Activated B cell treated with CpG ODN at 0.5 μM for 24 hours (primary cell): Measurements from ENCODE around the gene PCK2. TPM values are rescaled to one million over a fixed set of nuclear protein-coding genes. Genes with fewer than 3 reads are reported as not detected.

ENCODE experiments used
- ATAC-seq: fragments of 200-7000 bp; cut with Tn5 transposase; one replicate; pipeline ENCODE4 v1.10.0; 2021; ENCODE audit warnings: low read depth, mild to moderate bottlenecking, moderate library complexity
- CTCF ChIA-PET: fragments of 350-600 bp; sonication (Branson Sonifier 250); formaldehyde crosslinking; loops from one replicate; lab custom pipeline; 2021; ENCODE audit warnings: antibody characterized with exemption; lab: Charles Lee
- POLR2A ChIA-PET: fragments of 350-600 bp; sonication (Branson Sonifier 250); formaldehyde crosslinking; loops from one replicate; lab custom pipeline; 2021; ENCODE audit warnings: antibody characterized with exemption; lab: Charles Lee
- DNase-seq: peaks from one replicate; pipeline ENCODE4 v3.0.0; 2022
- H3K27ac Mint-ChIP-seq: one replicate; pipeline ENCODE4 v1.8.0; 2020; ENCODE audit warnings: mixed read lengths
- H3K27me3 Mint-ChIP-seq: one replicate; pipeline ENCODE4 v1.8.0; 2021; ENCODE audit warnings: mixed read lengths
- H3K36me3 Mint-ChIP-seq: one replicate; pipeline ENCODE4 v1.8.0; 2021; ENCODE audit warnings: low read depth, mixed read lengths
- H3K4me1 Mint-ChIP-seq: one replicate; pipeline ENCODE4 v1.8.0; 2021; ENCODE audit warnings: mixed read lengths
- H3K4me3 Mint-ChIP-seq: one replicate; pipeline ENCODE4 v1.8.0; 2020; ENCODE audit warnings: mild to moderate bottlenecking, mixed read lengths
- H3K9me3 Mint-ChIP-seq: one replicate; pipeline ENCODE4 v1.8.0; 2020; ENCODE audit warnings: mixed read lengths
- intact Hi-C: fragments of 100-400 bp; cut with micrococcal nuclease; formaldehyde crosslinking; loops from one replicate; pipeline ENCODE4 v1.15.1; 2024
- total RNA-seq: library from RNA; stranded (reverse); gene quantifications from 2 replicates; pipeline ENCODE4 v1.2.3, GENCODE V29; 2022
- TF ChIP-seq, protein P1 (sequence below): fragments of 200-600 bp; IDR thresholded peaks from one replicate; pipeline ENCODE4 v1.8.0; 2022; ENCODE audit warnings: antibody characterized with exemption, mild to moderate bottlenecking

Gene PCK2
- total RNA-seq, 1 donor from 2014 or later = 102 TPM

- Mint-ChIP-seq H3K4me1 (peaks cover 25% of the 10 kb centered on the region), H3K36me3 (peaks cover 58% of the 10 kb centered on the region)
- no peak for ATAC-seq
Observed at GRCh38 chr14:24096545-24097181, 2.6 kb downstream of the PCK2 start.

GRCh38 chr14:24098229-24098926 is 4.3 kb downstream of the PCK2 start:
- no peak for ATAC-seq
- Mint-ChIP-seq H3K36me3 (peaks cover 71% of the 10 kb centered on the region), H3K27ac (no peak overlapping the region), H3K27me3 (no peaks in the 10 kb centered on the region), H3K4me1 (peaks cover 18% of the 10 kb centered on the region), H3K4me3 (no peak overlapping the region), H3K9me3 (no peaks in the 10 kb centered on the region)
- ChIA-PET POLR2A (interaction anchor here (0.5 to 1.8 kb wide), 4 partner anchors 9 to 113 kb away, joined by 4 to 9 read pairs (median 4); partner anchors contain the start of genes DCAF11 and NRL), CTCF (interaction anchor here (2.4 kb wide), 1 partner anchor 11 kb away, joined by 9 read pairs; no protein-coding TSS in a partner anchor)
- no peak for DNase-seq
- TF ChIP-seq, protein P1, sequence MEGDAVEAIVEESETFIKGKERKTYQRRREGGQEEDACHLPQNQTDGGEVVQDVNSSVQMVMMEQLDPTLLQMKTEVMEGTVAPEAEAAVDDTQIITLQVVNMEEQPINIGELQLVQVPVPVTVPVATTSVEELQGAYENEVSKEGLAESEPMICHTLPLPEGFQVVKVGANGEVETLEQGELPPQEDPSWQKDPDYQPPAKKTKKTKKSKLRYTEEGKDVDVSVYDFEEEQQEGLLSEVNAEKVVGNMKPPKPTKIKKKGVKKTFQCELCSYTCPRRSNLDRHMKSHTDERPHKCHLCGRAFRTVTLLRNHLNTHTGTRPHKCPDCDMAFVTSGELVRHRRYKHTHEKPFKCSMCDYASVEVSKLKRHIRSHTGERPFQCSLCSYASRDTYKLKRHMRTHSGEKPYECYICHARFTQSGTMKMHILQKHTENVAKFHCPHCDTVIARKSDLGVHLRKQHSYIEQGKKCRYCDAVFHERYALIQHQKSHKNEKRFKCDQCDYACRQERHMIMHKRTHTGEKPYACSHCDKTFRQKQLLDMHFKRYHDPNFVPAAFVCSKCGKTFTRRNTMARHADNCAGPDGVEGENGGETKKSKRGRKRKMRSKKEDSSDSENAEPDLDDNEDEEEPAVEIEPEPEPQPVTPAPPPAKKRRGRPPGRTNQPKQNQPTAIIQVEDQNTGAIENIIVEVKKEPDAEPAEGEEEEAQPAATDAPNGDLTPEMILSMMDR = no peak
- intact Hi-C loops = loop anchor here (10.0 kb wide), 1 partner anchor 544 kb away; the partner anchor contains the start of genes THTPA and ZFHX2

More at GRCh38 chr14:24096545-24097181, 2.6 kb downstream of the PCK2 start:
- Mint-ChIP-seq H3K27ac (peak overlapping the region; percentile 99), H3K9me3 (no peaks in the 10 kb centered on the region), H3K4me3 (peak overlapping the region; percentile 24), H3K27me3 (no peaks in the 10 kb centered on the region)
- ChIA-PET CTCF (interaction anchor here (1.0 to 2.4 kb wide), 2 partner anchors 12 to 39 kb away, joined by 5 to 9 read pairs; no protein-coding TSS in a partner anchor), POLR2A (interaction anchor here (0.7 to 7.4 kb wide), 13 partner anchors 10 to 1002 kb away, joined by 3 to 138 read pairs (median 9); partner anchors contain the start of genes DCAF11, IRF9, NRL and PSME1)
- TF ChIP-seq, protein P1 = no peak
- DNase-seq = no peak
- intact Hi-C loops = loop anchor here (10.0 kb wide), 1 partner anchor 542 kb away; the partner anchor contains the start of genes THTPA and ZFHX2

GRCh38 chr14:24098927-24099813 is 5.1 kb downstream of the PCK2 start:
- Mint-ChIP-seq H3K36me3 (peaks cover 79% of the 10 kb centered on the region), H3K4me3 (no peak overlapping the region), H3K9me3 (no peaks in the 10 kb centered on the region), H3K27me3 (no peaks in the 10 kb centered on the region), H3K27ac (no peak overlapping the region), H3K4me1 (peaks cover 14% of the 10 kb centered on the region)
- POLR2A ChIA-PET = interaction anchor here (1.1 kb wide), 1 partner anchor 143 kb away, joined by 3 read pairs; the partner anchor contains the start of gene TINF2
- TF ChIP-seq, protein P1 = no peak
- no peak for ATAC-seq
- DNase-seq = no peak
- intact Hi-C loops = loop anchor here (10.0 kb wide), 1 partner anchor 544 kb away; the partner anchor contains the start of genes THTPA and ZFHX2
- CTCF ChIA-PET = interaction anchor here (1.1 kb wide), 1 partner anchor 8 kb away, joined by 4 read pairs; no protein-coding TSS in a partner anchor

DNA sequence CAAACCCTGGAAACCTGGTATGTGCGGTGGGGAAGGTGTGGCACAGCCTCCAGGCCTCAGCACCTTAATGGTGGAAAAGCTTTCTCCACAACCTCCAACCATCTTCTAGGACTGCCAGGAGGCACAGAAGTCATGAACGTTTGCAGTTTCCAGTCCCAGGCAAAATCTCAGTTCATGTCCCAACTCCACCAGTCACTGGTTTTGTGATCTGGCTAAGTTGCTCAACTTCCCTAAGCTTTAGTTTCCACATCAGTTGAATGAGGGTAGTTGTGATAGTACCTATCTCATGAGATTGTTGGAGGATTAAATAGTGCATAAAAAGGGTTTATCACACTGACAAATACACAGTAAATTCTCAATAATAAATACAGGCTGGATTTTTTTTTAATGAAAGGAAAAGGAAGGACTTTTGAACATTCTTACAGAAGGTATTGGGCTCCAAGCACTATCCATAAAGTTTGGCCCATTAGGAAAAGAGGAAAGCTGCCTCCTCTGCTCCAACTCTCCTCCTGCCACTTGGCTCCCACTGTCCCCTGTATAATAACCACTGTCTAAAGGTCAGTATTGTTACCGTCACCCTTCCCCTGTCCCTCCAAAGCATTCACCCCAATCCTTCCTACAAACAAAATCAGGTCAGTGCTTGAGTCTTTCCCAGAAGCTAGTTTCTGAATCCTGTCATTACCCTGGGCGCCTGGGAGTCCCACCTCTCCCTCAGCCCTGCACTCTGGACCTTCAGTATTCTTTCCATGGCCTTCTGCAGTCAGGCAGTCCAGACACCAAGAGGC is 6.3 kb downstream of the PCK2 start:
- no peak overlapping the region for H3K4me3 Mint-ChIP-seq
- no peak overlapping the region for H3K27ac Mint-ChIP-seq
- H3K27me3 Mint-ChIP-seq = no peaks in the 10 kb centered on the region
- TF ChIP-seq, protein P1 = no peak
- ChIA-PET POLR2A (interaction anchor here (1.1 kb wide), 1 partner anchor 141 kb away, joined by 3 read pairs; the partner anchor contains the start of gene TINF2), CTCF (interaction anchor here (1.0 to 1.1 kb wide), 2 partner anchors 8 to 10 kb away, joined by 4 read pairs; no protein-coding TSS in a partner anchor)
- ATAC-seq = no peak
- H3K4me1 Mint-ChIP-seq = peaks cover 11% of the 10 kb centered on the region
- H3K9me3 Mint-ChIP-seq = peaks cover 2% of the 10 kb centered on the region
- H3K36me3 Mint-ChIP-seq = peaks cover 82% of the 10 kb centered on the region
- intact Hi-C loops = no loop called here
- DNase-seq = no peak
